Mesendoderm (in vitro differentiated cells): ENCODE data around the gene HK2.
"Not testable (repeated sequence)": the region's sequence is repeated elsewhere in the genome, so short reads cannot be mapped to it uniquely, and the experiment has no call there.

Experiments used
- DNase-seq: peaks from one replicate; pipeline ENCODE4 v3.0.0; 2013
- H2AK5ac ChIP-seq: 2 replicates; pipeline ENCODE4 v1.6.1; 2013; ENCODE audit warnings: low read length, inconsistent platforms
- H2BK120ac ChIP-seq: 2 replicates; pipeline ENCODE4 v1.6.1; 2013; ENCODE audit warnings: low read depth, mild to moderate bottlenecking, low read length, moderate library complexity, mixed read lengths
- H2BK15ac ChIP-seq: replicated peaks from 2 replicates; pipeline ENCODE4 v1.6.1; 2013; ENCODE audit warnings: low read depth, mild to moderate bottlenecking, moderate library complexity
- H2BK5ac ChIP-seq: 2 replicates; pipeline ENCODE4 v1.6.1; 2013; ENCODE audit warnings: low read length, inconsistent platforms
- H3K18ac ChIP-seq: 2 replicates; pipeline ENCODE4 v1.6.1; 2013; ENCODE audit warnings: mild to moderate bottlenecking, low read length, mixed read lengths
- H3K23ac ChIP-seq: one replicate; pipeline ENCODE4 v1.6.1; 2013; ENCODE audit warnings: low read length
- H3K27ac ChIP-seq: 2 replicates; pipeline ENCODE4 v1.5.1; 2013; ENCODE audit warnings: low read depth, mild to moderate bottlenecking, inconsistent platforms, low read length, moderate library complexity
- H3K27me3 ChIP-seq: 2 replicates; pipeline ENCODE4 v1.6.1; 2013; ENCODE audit warnings: low read length, control low read depth, mild to moderate bottlenecking, inconsistent platforms; ENCODE audit not compliant: insufficient read depth, poor library complexity
- H3K36me3 ChIP-seq: 2 replicates; pipeline ENCODE4 v1.6.1; 2013; ENCODE audit warnings: low read length, inconsistent platforms; ENCODE audit not compliant: control insufficient read depth, insufficient read depth
- H3K4ac ChIP-seq: one replicate; pipeline ENCODE4 v1.6.1; 2013; ENCODE audit warnings: low read depth, mild to moderate bottlenecking, low read length, moderate library complexity
- H3K4me1 ChIP-seq: 2 replicates; pipeline ENCODE4 v1.6.1; 2013; ENCODE audit warnings: low read depth, low read length, inconsistent platforms; ENCODE audit not compliant: control insufficient read depth
- H3K4me2 ChIP-seq: 2 replicates; pipeline ENCODE4 v1.6.1; 2013; ENCODE audit warnings: low read length
- H3K4me3 ChIP-seq: 2 replicates; pipeline ENCODE4 v1.5.1; 2013; ENCODE audit warnings: mild to moderate bottlenecking, low read length
- H3K56ac ChIP-seq: one replicate; pipeline ENCODE4 v1.6.1; 2013; ENCODE audit warnings: low read length
- H3K79me1 ChIP-seq: 2 replicates; pipeline ENCODE4 v1.6.1; 2013; ENCODE audit warnings: low read length, inconsistent platforms
- H3K79me2 ChIP-seq: 2 replicates; pipeline ENCODE4 v1.6.1; 2013; ENCODE audit warnings: mild to moderate bottlenecking, low read length; ENCODE audit not compliant: control insufficient read depth, insufficient read depth
- H3K9ac ChIP-seq: 2 replicates; pipeline ENCODE4 v1.6.1; 2013; ENCODE audit warnings: low read length, inconsistent platforms
- H4K5ac ChIP-seq: one replicate; pipeline ENCODE4 v1.6.1; 2013; ENCODE audit warnings: low read length
- H4K8ac ChIP-seq: one replicate; pipeline ENCODE4 v1.6.1; 2013; ENCODE audit warnings: low read depth, mild to moderate bottlenecking, control low read depth, low read length, moderate library complexity
- WGBS: extraction: QIAGEN DNeasy Blood & Tissue Kit; methylation state at CpG from one replicate; pipeline ENCODE4 v1.1.7; 2013; ENCODE audit warnings: low lambda C conversion rate, missing lambda C conversion rate; ENCODE audit not compliant: insufficient coverage; ENCODE audit errors: extremely low coverage; 5-methylcytosine and 5-hydroxymethylcytosine counted together

The HK2 gene

DNA sequence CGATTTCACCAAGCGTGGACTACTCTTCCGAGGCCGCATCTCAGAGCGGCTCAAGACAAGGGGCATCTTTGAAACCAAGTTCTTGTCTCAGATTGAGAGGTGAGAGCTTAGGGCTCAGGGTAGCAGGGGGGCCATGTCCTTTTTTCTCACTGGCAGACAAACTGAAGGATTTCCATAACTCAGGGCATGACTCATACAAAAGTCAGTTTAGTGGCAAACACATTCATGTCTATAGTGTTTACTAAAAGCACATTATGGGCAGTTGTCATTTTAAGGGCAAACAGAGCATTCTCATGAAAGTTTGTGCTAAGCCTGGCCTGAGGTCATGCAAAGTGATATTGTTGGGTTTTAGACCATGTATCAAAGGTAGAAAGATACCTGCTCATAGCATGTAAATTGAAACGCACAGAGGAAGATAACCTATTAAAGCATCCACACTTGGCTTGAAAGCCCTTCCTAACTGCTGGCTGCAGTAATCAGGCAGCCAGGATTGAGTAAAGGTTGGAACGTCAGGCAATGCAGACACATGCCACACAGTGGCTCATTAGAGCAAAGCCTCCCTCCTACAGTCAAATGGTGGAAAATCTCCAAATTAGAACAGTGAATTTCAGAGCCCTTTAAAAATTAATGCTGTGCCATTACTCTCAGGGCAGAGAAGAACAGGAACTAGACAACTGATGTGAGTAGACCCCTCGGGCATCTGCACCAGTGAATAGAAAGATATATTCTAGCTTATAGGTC lies 54.2 kb downstream of the HK2 start:
- no peak overlapping the region for H2BK120ac ChIP-seq
- H3K9ac ChIP-seq = no peak overlapping the region
- no CpG with 5 or more reads among the region's 8 CpGs for WGBS
- no peak overlapping the region for H3K4ac ChIP-seq
- no peak overlapping the region for H3K56ac ChIP-seq
- H3K18ac ChIP-seq = no peak overlapping the region
- H3K79me1 ChIP-seq = no peaks in the 10 kb centered on the region
- DNase-seq = no peak
- H2AK5ac ChIP-seq = no peak overlapping the region
- no peak overlapping the region for H2BK5ac ChIP-seq
- H3K27me3 ChIP-seq = no peaks in the 10 kb centered on the region
- no peak overlapping the region for H4K5ac ChIP-seq
- no peak overlapping the region for H3K4me3 ChIP-seq
- H3K27ac ChIP-seq = no peak overlapping the region
- H3K23ac ChIP-seq = no peak overlapping the region
- no peak overlapping the region for H3K4me2 ChIP-seq
- H3K4me1 ChIP-seq = no peaks in the 10 kb centered on the region
- no peak overlapping the region for H4K8ac ChIP-seq
- H2BK15ac ChIP-seq = no peak overlapping the region
- no peaks in the 10 kb centered on the region for H3K79me2 ChIP-seq
- H3K36me3 ChIP-seq = peaks cover 13% of the 10 kb centered on the region

DNA sequence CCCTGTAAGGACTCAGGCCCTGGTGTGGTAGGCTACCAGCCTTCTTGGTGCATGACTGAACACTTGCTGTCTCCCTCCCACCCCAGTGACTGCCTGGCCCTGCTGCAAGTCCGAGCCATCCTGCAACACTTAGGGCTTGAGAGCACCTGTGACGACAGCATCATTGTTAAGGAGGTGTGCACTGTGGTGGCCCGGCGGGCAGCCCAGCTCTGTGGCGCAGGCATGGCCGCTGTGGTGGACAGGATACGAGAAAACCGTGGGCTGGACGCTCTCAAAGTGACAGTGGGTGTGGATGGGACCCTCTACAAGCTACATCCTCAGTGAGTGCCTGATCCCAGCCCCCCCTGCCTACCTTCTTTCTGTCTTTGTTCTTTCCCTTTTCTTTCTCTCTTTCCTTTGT lies 55.2 kb downstream of the HK2 start:
- H3K4me3 ChIP-seq = no peak overlapping the region
- H3K18ac ChIP-seq = no peak overlapping the region
- no peak overlapping the region for H3K27ac ChIP-seq
- no peaks in the 10 kb centered on the region for H3K27me3 ChIP-seq
- H3K4me2 ChIP-seq = no peak overlapping the region
- no peaks in the 10 kb centered on the region for H3K79me2 ChIP-seq
- peaks cover 11% of the 10 kb centered on the region for H3K36me3 ChIP-seq
- no peaks in the 10 kb centered on the region for H3K4me1 ChIP-seq
- no peak overlapping the region for H2BK15ac ChIP-seq
- no peak overlapping the region for H3K23ac ChIP-seq
- H4K5ac ChIP-seq = no peak overlapping the region
- no peak overlapping the region for H3K4ac ChIP-seq
- no peak overlapping the region for H4K8ac ChIP-seq
- H3K79me1 ChIP-seq = no peaks in the 10 kb centered on the region
- no CpG with 5 or more reads among the region's 9 CpGs for WGBS
- no peak overlapping the region for H2BK5ac ChIP-seq
- H3K9ac ChIP-seq = no peak overlapping the region
- H2AK5ac ChIP-seq = no peak overlapping the region
- no peak for DNase-seq
- H2BK120ac ChIP-seq = no peak overlapping the region
- no peak overlapping the region for H3K56ac ChIP-seq

DNA sequence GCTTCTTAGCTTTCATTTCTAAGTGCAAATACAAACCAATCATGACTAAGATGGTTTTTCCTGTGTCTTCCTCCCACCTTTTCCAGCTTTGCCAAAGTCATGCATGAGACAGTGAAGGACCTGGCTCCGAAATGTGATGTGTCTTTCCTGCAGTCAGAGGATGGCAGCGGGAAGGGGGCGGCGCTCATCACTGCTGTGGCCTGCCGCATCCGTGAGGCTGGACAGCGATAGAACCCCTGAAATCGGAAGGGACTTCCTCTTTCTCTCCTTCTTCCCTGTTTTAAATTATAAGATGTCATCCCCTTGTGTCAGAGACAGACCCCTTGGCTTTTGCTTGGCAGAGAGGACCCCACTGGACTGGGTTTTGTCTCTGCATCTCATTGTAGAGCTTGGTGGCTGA lies 56.8 kb downstream of the HK2 start:
- Histone ChIP-seq H3K79me2 (no peaks in the 10 kb centered on the region), H3K9ac (no peak overlapping the region)
- no CpG with 5 or more reads among the region's 8 CpGs for WGBS

DNA sequence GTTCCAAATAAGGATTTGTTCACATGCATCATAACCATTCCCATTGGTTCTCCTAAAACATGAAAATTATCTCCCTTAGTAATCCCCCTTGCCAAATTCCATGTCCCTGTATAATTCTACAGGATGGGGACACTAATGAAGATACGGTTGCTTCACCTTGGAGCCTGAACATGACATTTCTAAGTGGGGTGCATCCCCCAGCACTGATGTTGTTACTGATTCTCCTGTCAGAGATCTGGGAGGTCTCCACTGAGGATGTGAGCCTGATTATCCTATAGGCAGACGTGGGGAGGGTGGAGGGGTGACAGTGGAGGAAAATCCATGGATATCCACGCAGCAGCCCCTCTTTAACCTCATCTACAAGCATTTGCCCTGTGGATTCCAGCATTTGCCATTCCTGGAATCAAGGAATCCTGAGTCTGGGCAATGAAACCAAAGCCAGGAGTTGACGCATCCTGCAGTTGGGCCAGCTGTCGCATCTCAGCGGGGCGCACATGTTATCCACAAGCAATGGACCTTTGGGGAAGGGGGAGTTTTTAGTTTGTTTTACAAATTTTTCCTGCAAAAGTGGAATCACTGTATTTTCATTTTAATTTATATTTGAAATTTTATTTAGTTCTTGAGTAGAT lies 57.3 kb downstream of the HK2 start:
- no peak overlapping the region for H2BK15ac ChIP-seq
- no peak overlapping the region for H3K9ac ChIP-seq
- H3K79me1 ChIP-seq = no peaks in the 10 kb centered on the region
- H3K18ac ChIP-seq = no peak overlapping the region
- H3K79me2 ChIP-seq = no peaks in the 10 kb centered on the region
- WGBS = no CpG with 5 or more reads among the region's 7 CpGs
- H3K27ac ChIP-seq = no peak overlapping the region
- no peak overlapping the region for H3K23ac ChIP-seq
- no peak overlapping the region for H4K8ac ChIP-seq
- no peak overlapping the region for H3K4ac ChIP-seq
- no peak overlapping the region for H2BK120ac ChIP-seq
- H2AK5ac ChIP-seq = no peak overlapping the region
- no peak overlapping the region for H3K56ac ChIP-seq
- no peak overlapping the region for H4K5ac ChIP-seq
- no peak for DNase-seq
- H3K27me3 ChIP-seq = no peaks in the 10 kb centered on the region
- H3K4me2 ChIP-seq = no peak overlapping the region
- H2BK5ac ChIP-seq = no peak overlapping the region
- peaks cover 6% of the 10 kb centered on the region for H3K4me1 ChIP-seq
- no peak overlapping the region for H3K4me3 ChIP-seq
- peaks cover 7% of the 10 kb centered on the region for H3K36me3 ChIP-seq

More for the DNA sequence above, 56.8 kb downstream of the HK2 start:
- no peak overlapping the region for H2AK5ac ChIP-seq
- H3K4me2 ChIP-seq = no peak overlapping the region
- peaks cover 9% of the 10 kb centered on the region for H3K36me3 ChIP-seq
- H3K27me3 ChIP-seq = no peaks in the 10 kb centered on the region
- no peak overlapping the region for H2BK5ac ChIP-seq
- DNase-seq = no peak
- H4K5ac ChIP-seq = no peak overlapping the region
- no peak overlapping the region for H4K8ac ChIP-seq
- H3K4ac ChIP-seq = no peak overlapping the region
- H3K4me3 ChIP-seq = no peak overlapping the region
- H3K56ac ChIP-seq = no peak overlapping the region
- no peak overlapping the region for H3K23ac ChIP-seq
- H2BK15ac ChIP-seq = no peak overlapping the region
- no peak overlapping the region for H2BK120ac ChIP-seq
- no peaks in the 10 kb centered on the region for H3K79me1 ChIP-seq
- peaks cover 4% of the 10 kb centered on the region for H3K4me1 ChIP-seq
- no peak overlapping the region for H3K27ac ChIP-seq
- no peak overlapping the region for H3K18ac ChIP-seq

DNA sequence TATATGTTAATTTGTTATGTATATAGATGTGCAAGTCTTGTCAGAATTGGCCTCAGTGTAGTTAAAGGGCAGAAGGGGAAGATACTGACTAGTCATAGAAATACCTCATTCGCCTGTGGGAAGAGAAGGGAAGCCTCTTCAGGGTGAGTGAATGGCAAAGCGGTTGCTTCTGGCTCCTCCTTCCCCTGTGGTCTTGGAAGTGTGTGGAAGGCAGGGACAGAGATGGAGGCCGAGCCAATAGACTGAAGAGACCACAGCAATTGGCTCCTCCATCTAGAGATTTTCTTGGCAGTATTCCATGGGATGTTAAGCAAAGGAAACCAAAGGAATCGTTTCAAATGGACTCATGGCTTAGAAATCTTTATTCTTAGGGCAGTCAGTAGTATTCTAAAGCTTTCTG lies 57.9 kb downstream of the HK2 start:
- H3K23ac ChIP-seq, H2AK5ac ChIP-seq, H3K18ac ChIP-seq, H3K9ac ChIP-seq, H3K79me1 ChIP-seq, H2BK5ac ChIP-seq, H3K4me3 ChIP-seq, H3K27ac ChIP-seq, H3K56ac ChIP-seq, H3K27me3 ChIP-seq, H2BK15ac ChIP-seq, DNase-seq, H3K79me2 ChIP-seq, H3K4ac ChIP-seq, H3K36me3 ChIP-seq, H2BK120ac ChIP-seq, H4K8ac ChIP-seq, H3K4me2 ChIP-seq, H3K4me1 ChIP-seq, H4K5ac ChIP-seq: not testable (repeated sequence)
- WGBS = no CpG with 5 or more reads among the region's 4 CpGs
